Measurements from ENCODE around the gene TMPRSS2. TPM values are rescaled to one million over a fixed set of nuclear protein-coding genes. Genes with fewer than 3 reads are reported as not detected.

TMPRSS2 gene
- total RNA-seq, 4 donors from 2014 or later = not detected

GRCh38 chr21:41504030-41504429 lies 3.9 kb downstream of the TMPRSS2 start:
- TF ChIP-seq CTCF (IDR thresholded peaks at IDR 0.05) = no peak
- DNase-seq (ENCODE audit: low spot score) (no peak), ATAC-seq (ENCODE audit: low FRiP score) (no peak)

GRCh38 chr21:41503331-41503730 lies 4.6 kb downstream of the TMPRSS2 start:
- DNase-seq (ENCODE audit: low spot score) = no peak
- no peak for ATAC-seq (ENCODE audit: low FRiP score)
- TF ChIP-seq CTCF (IDR thresholded peaks at IDR 0.05) = no peak

- no peak for TF ChIP-seq CTCF (IDR thresholded peaks at IDR 0.05)
- ATAC-seq (ENCODE audit: low FRiP score) (no peak), DNase-seq (ENCODE audit: low spot score) (no peak)
These were observed 6.0 kb downstream of the TMPRSS2 start for GRCh38 chr21:41501919-41502318.

GRCh38 chr21:41500931-41501381 lies 7.0 kb downstream of the TMPRSS2 start:
- DNase-seq (ENCODE audit: low spot score) (no peak), ATAC-seq (ENCODE audit: low FRiP score) (no peak)
- TF ChIP-seq CTCF (IDR thresholded peaks at IDR 0.05) = no peak

- no peak for DNase-seq (ENCODE audit: low spot score)
- ATAC-seq (ENCODE audit: low FRiP score) = no peak
- TF ChIP-seq CTCF (IDR thresholded peaks at IDR 0.05) = no peak
These were observed 7.6 kb downstream of the TMPRSS2 start for GRCh38 chr21:41500363-41500762.

GRCh38 chr21:41499920-41500319 lies 8.0 kb downstream of the TMPRSS2 start:
- no peak for ATAC-seq (ENCODE audit: low FRiP score)
- TF ChIP-seq CTCF (IDR thresholded peaks at IDR 0.05) = no peak
- no peak for DNase-seq (ENCODE audit: low spot score)

- TF ChIP-seq CTCF (IDR thresholded peaks at IDR 0.05) = no peak
- no peak for DNase-seq (ENCODE audit: low spot score)
These were observed 10.2 kb downstream of the TMPRSS2 start for GRCh38 chr21:41497788-41498187.

More at GRCh38 chr21:41497788-41498187, 10.2 kb downstream of the TMPRSS2 start:
- no peak for ATAC-seq (ENCODE audit: low FRiP score)
